AG04450 (cell line): ENCODE results near the gene ADAMTSL1. TPM values are rescaled to one million over a fixed set of nuclear protein-coding genes. Genes with fewer than 3 reads are reported as not detected.

Experiments used
- CTCF ChIA-PET: fragments of 300-600, 350-600 bp; formaldehyde crosslinking; extraction: SDS; loops from one replicate; lab custom pipeline; 2022; ENCODE audit warnings: antibody characterized with exemption, inconsistent platforms; lab: Charles Lee
- POLR2A ChIA-PET: fragments of 350-600 bp; formaldehyde crosslinking; extraction: SDS; loops from one replicate; lab custom pipeline; 2021; ENCODE audit warnings: antibody characterized with exemption, inconsistent platforms; lab: Yijun Ruan, JAX
- DNase-seq: peaks from one replicate; pipeline ENCODE4 v3.0.0-alpha.2; 2011; ENCODE audit warnings: low read depth, low spot score
- H3K27ac ChIP-seq: one replicate; pipeline ENCODE4 v1.5.1; 2012; ENCODE audit warnings: low read depth, low read length, control low read depth
- H3K27me3 ChIP-seq: one replicate; pipeline ENCODE4 v1.6.0; 2012; ENCODE audit warnings: low read length; ENCODE audit not compliant: control insufficient read depth, insufficient read depth
- H3K4me3 ChIP-seq: 2 replicates; pipeline ENCODE4 v1.5.1; 2011; ENCODE audit warnings: mild to moderate bottlenecking, low read depth, low read length, control low read depth
- H3K9me3 ChIP-seq: 2 replicates; pipeline ENCODE4 v1.5.1; 2012; ENCODE audit warnings: low read length; ENCODE audit not compliant: control insufficient read depth, insufficient read depth
- polyA plus RNA-seq: library from polyadenylated mRNA; depleted of rRNA; stranded (reverse); fragments of >200 nt; gene quantifications from 2 replicates; pipeline ENCODE4 v1.2.3, GENCODE V29; 2011
- TF ChIP-seq, protein P1 (sequence below): IDR thresholded peaks from 2 replicates; pipeline ENCODE4 v1.5.1; 2011; ENCODE audit warnings: low read depth, low read length, control low read depth, inconsistent platforms

The ADAMTSL1 gene
- polyA plus RNA-seq, 1 experiment, result 22.2 TPM

DNA sequence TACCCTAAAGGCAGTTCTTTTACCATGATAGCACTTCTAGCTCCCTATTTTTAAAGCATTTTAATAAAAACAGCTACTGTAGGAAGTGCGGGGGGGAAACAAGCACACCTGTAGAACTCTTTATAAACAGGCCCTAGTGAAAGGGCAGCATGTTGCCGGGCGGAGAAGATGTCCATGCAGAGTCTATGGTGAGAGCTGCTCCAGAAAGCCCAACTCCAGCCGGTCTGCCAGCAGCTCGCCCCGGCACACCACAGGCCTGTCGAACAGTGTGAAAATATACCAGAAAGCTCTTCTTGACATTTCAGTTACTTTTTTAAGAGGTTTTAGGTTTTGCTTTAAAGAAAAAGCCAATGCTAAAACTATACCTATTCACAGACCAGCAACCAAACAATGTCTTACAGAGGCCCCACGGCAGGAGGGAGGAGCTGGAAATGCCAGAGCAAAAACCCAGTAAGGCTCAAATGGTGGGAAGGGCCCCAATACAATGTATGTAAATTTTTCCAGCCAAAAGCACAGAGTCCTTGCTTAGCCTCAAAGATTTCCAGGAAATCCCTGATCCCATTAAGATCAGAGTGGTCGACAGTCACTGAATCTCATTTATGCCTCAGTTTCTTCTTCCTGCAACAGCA lies 437.9 kb downstream of the ADAMTSL1 start:
- ChIA-PET CTCF (interaction anchor here (1.6 to 1.7 kb wide), 2 partner anchors 657 kb away, joined by 4 to 5 read pairs; no protein-coding TSS in a partner anchor), POLR2A (no interaction called here)
- Histone ChIP-seq H3K27me3 (no peaks in the 10 kb centered on the region), H3K4me3 (no peak overlapping the region), H3K27ac (no peak overlapping the region), H3K9me3 (no peaks in the 10 kb centered on the region)
- DNase-seq, result no peak
- TF ChIP-seq, protein P1, sequence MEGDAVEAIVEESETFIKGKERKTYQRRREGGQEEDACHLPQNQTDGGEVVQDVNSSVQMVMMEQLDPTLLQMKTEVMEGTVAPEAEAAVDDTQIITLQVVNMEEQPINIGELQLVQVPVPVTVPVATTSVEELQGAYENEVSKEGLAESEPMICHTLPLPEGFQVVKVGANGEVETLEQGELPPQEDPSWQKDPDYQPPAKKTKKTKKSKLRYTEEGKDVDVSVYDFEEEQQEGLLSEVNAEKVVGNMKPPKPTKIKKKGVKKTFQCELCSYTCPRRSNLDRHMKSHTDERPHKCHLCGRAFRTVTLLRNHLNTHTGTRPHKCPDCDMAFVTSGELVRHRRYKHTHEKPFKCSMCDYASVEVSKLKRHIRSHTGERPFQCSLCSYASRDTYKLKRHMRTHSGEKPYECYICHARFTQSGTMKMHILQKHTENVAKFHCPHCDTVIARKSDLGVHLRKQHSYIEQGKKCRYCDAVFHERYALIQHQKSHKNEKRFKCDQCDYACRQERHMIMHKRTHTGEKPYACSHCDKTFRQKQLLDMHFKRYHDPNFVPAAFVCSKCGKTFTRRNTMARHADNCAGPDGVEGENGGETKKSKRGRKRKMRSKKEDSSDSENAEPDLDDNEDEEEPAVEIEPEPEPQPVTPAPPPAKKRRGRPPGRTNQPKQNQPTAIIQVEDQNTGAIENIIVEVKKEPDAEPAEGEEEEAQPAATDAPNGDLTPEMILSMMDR, result no peak

DNA sequence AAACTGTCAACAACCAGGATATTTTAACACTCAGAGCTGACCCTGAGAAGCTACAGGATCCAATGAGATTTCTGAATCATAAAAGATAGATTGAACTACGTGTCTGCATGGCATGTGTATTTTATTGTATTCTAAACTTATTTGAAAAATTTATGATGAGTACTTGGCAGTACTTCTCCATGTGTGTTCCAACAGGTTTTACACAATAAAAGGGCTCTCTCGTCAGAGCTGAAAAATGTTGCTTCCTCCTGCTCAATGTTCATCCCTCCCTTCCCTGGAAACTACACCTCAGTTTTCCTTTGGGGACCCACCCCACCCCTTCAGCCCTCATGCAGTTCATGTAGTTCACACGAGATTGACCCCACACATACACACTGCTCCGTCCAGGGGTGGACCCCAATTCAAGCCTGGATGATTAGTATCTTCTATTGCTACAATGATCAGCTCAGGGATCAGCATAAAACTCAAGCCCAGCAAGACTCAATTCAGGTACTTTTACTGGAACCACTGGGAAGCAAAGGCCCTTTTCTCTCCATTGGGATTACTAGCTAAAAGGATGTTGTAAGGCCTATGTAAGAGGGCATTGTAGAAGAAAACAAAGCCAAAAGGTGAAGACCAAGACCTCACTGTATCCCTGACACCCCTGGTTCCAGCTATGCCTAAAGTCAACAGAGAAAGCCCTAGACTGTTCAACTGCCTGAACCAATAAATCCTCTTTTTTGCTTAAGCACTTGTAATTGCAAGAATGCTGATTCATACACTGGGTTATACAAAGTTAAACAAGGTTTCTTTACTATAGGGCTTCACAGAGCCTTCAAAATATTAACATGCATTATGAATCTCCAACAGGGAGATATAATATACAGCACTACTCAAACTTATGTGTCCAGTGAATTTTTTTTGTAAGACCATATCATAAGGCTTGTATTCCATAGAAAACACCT lies 446.5 kb downstream of the ADAMTSL1 start:
- Histone ChIP-seq H3K4me3 (no peak overlapping the region), H3K9me3 (no peaks in the 10 kb centered on the region), H3K27ac (no peak overlapping the region), H3K27me3 (no peaks in the 10 kb centered on the region)
- ChIA-PET CTCF (no interaction called here), POLR2A (no interaction called here)
- TF ChIP-seq, protein P1, result no peak
- DNase-seq, result no peak

DNA sequence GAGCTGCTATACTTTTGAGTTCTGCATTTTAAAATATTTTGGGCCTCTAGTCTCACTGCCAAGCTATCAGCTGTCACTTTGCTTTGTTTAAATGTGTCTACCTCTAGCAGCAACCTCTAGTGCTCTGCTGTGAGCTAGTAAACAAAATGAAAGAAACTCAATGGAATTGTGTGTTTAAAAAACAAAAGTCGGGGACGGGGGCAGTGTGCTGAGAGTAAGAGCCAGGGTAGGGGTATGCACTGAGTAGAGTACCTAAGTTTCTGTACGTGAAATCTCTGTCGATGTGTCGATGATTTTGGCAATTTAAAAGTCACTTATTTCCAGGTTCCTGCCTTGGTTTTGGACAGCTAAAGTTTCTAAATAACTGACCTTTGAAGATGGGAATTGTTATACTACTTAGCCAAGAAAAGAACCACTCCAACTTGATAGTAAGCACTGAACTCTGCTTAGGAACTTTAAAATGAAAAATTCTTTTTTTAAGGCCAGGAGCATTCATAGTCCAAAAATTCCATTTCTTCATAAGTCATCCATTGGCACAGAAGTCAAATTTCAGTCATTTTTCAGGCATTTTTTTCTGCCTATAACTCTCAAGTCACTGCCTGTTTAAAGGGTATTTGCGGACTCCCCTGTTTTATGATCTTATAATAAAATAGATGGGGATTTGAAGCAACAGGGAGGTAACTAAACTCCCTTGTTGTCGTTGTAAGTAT lies 447.6 kb downstream of the ADAMTSL1 start:
- CTCF ChIA-PET, result interaction anchor here (0.6 kb wide), 1 partner anchor 666 kb away, joined by 3 read pairs; no protein-coding TSS in a partner anchor
- no peaks in the 10 kb centered on the region for H3K9me3 ChIP-seq
- DNase-seq, result no peak

DNA sequence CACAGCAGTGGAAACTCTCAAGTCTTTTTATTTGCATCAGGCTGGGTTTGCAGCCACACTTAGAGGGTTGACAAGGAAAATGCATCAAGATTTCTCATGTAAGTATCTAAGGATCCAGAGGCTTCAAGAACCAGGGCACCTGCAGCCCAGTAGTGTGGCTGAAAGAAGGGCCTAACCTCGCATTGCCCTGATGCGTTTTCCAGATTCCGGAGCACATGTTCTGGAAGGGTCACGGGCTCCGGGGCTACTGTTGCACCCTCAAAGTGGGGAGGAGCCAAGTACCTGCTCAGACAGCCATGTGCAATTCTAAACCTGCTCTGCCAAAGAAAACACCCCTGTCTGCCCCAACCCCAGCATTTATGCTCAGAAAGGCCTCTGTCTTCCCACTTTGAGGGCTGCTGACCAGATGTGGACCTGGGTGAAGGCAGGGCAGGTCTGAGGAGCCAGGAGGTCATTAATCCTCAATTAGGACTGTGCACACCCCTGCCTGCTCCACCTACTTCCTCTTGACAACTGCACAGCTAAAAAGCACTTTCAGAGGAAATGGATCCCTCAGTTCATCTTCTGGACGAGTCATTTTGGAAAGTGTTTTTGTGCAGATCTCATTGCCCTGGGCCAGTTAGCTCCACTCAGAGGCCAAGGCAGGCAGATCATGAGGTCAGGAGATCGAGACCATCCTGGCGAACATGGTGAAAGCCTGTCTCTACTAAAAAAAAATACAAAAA lies 448.4 kb downstream of the ADAMTSL1 start:
- no peak for DNase-seq
- CTCF ChIA-PET, result no interaction called here
- H3K27ac ChIP-seq, result no peak overlapping the region
- H3K4me3 ChIP-seq, result no peak overlapping the region
- H3K9me3 ChIP-seq, result no peaks in the 10 kb centered on the region
- TF ChIP-seq, protein P1, result no peak
- H3K27me3 ChIP-seq, result no peaks in the 10 kb centered on the region
- POLR2A ChIA-PET, result no interaction called here

More for the DNA sequence above, 447.6 kb downstream of the ADAMTSL1 start:
- H3K4me3 ChIP-seq, result no peak overlapping the region
- POLR2A ChIA-PET, result no interaction called here
- H3K27ac ChIP-seq, result no peak overlapping the region
- no peaks in the 10 kb centered on the region for H3K27me3 ChIP-seq
- TF ChIP-seq, protein P1, result no peak
